Activated gamma-delta T cell treated with anti-CD3 and anti-CD28 coated beads, Interleukin-2, amount 50 U/mL, for 16 hours (primary cell): Measurements from ENCODE around the gene KCNQ1.
"Not testable (repeated sequence)": the region's sequence is repeated elsewhere in the genome, so short reads cannot be mapped to it uniquely, and the experiment has no call there.

ENCODE experiments used
- DNase-seq: peaks from one replicate; pipeline ENCODE4 v3.0.0-alpha.2; 2020; ENCODE audit warnings: low read depth

KCNQ1 gene

GRCh38 chr11:2594267-2594666 is 149.5 kb downstream of the KCNQ1 start:
- no peak for DNase-seq

GRCh38 chr11:2595204-2595603 is 150.4 kb downstream of the KCNQ1 start:
- DNase-seq = no peak

GRCh38 chr11:2599561-2600189 is 154.9 kb downstream of the KCNQ1 start:
- DNase-seq = no peak

- DNase-seq = no peak
Observed at GRCh38 chr11:2609345-2609744, 164.5 kb downstream of the KCNQ1 start.

GRCh38 chr11:2612884-2613571 is 168.2 kb downstream of the KCNQ1 start:
- no peak for DNase-seq

- DNase-seq = no peak
Observed at GRCh38 chr11:2621894-2622293, 177.1 kb downstream of the KCNQ1 start.

- no peak for DNase-seq
Observed at GRCh38 chr11:2625183-2625582, 180.4 kb downstream of the KCNQ1 start.

- DNase-seq = no peak
Observed at GRCh38 chr11:2630679-2631078, 185.9 kb downstream of the KCNQ1 start.

- DNase-seq = no peak
Observed at GRCh38 chr11:2631161-2631560, 186.4 kb downstream of the KCNQ1 start.

GRCh38 chr11:2639763-2640162 is 195.0 kb downstream of the KCNQ1 start:
- DNase-seq = not testable (repeated sequence)

GRCh38 chr11:2641623-2642022 is 196.8 kb downstream of the KCNQ1 start:
- DNase-seq = no peak

- DNase-seq = no peak
Observed at GRCh38 chr11:2643746-2644145, 198.9 kb downstream of the KCNQ1 start.

- DNase-seq = no peak
Observed at GRCh38 chr11:2644844-2645778, 200.3 kb downstream of the KCNQ1 start.

GRCh38 chr11:2645779-2646118 is 200.9 kb downstream of the KCNQ1 start:
- DNase-seq = no peak

- DNase-seq = no peak
Observed at GRCh38 chr11:2647167-2647566, 202.4 kb downstream of the KCNQ1 start.

- no peak for DNase-seq
Observed at GRCh38 chr11:2647953-2648352, 203.1 kb downstream of the KCNQ1 start.

GRCh38 chr11:2649400-2649799 is 204.6 kb downstream of the KCNQ1 start:
- DNase-seq = no peak

GRCh38 chr11:2649848-2650247 is 205.0 kb downstream of the KCNQ1 start:
- DNase-seq = no peak

- DNase-seq = no peak
Observed at GRCh38 chr11:2650343-2650867, 205.6 kb downstream of the KCNQ1 start.

GRCh38 chr11:2651054-2651617 is 206.3 kb downstream of the KCNQ1 start:
- no peak for DNase-seq

GRCh38 chr11:2651826-2652271 is 207.0 kb downstream of the KCNQ1 start:
- no peak for DNase-seq
